ENCODE measurements around the gene HAGH.
A peak's percentile ranks its signal among the peaks of the same experiment; 100 is the strongest.
"Not testable (repeated sequence)": the region's sequence is repeated elsewhere in the genome, so short reads cannot be mapped to it uniquely, and the experiment has no call there.

The HAGH gene

GRCh38 chr16:1826691-1827573 is at the start of gene HAGH, which contains the start of gene FAHD1:
HAGH (minus strand) TSS chr16:1826825; CDS start chr16:1826787, 38 bp downstream.
FAHD1 (plus strand) TSS chr16:1827206; CDS start chr16:1827239, 33 bp downstream.
- peak; percentile 82 to 83 for DNase-seq (ENCODE audit: low read depth in 2 of 2)

DNA sequence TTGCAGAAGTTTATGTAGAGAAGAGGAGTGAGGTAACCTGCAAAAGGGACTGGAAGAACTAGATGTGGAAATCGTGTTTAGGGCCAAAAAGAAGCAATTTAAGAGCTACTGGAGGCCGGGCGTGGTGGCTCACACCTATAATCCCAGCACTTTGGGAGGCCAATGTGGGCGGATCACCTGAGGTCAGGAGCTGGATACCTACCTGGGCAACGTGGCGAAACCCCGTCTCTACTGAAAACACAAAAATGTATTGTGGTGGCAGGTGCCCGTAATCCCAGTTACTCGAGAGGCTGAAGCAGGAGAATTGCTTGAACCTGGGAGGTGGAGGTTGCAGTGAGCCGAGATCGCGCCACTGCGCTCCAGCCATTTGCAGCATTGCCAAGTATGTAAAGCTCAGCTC is 49.4 kb upstream of the HAGH start:
- not testable (repeated sequence) for DNase-seq (ENCODE audit: low read depth in 2 of 2)

GRCh38 chr16:1874854-1875253 is 48.2 kb upstream of the HAGH start:
- DNase-seq (ENCODE audit: low read depth in 2 of 2), result no peak

- DNase-seq (ENCODE audit: low read depth in 2 of 2), result peak; percentile 25 to 27
Measured at GRCh38 chr16:1871974-1872635, 45.5 kb upstream of the HAGH start, which contains the start of gene MEIOB. MEIOB (minus strand) TSS chr16:1872164; CDS start chr16:1868175, 3,989 bp downstream.

- no peak for DNase-seq (ENCODE audit: low read depth in 2 of 2)
Measured at GRCh38 chr16:1870365-1871082, 43.9 kb upstream of the HAGH start.

GRCh38 chr16:1865902-1866690 is 39.5 kb upstream of the HAGH start:
- no peak for DNase-seq (ENCODE audit: low read depth in 2 of 2)

GRCh38 chr16:1863681-1864460 is 37.2 kb upstream of the HAGH start:
- no peak for DNase-seq (ENCODE audit: low read depth in 2 of 2)

DNA sequence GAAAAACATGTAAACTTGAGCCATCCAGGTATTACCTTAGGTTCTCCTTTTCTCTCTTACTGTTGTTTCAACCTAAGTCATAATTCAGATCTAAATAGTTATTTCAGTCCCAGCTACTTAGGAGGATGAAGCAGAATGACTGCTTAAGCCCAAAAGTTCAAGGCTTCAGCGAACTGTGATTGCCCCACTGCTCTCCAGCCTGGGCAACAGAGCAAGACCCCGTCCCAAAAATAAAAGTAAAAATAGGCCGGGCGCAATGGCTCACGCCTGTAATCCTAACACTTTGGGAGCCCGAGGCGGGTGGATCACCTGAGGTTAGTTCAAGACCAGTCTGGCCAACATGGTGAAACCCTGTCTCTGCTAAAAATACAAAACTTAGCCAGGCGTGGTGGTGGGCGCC is 35.8 kb upstream of the HAGH start:
- DNase-seq (ENCODE audit: low read depth in 2 of 2), result no peak

- DNase-seq (ENCODE audit: low read depth in 2 of 2), result no peak
Measured at GRCh38 chr16:1861730-1862129, 35.1 kb upstream of the HAGH start.

GRCh38 chr16:1859650-1860049 is 33.0 kb upstream of the HAGH start:
- DNase-seq (ENCODE audit: low read depth in 2 of 2), result no peak

- no peak for DNase-seq (ENCODE audit: low read depth in 2 of 2)
Measured at GRCh38 chr16:1858189-1858865, 31.7 kb upstream of the HAGH start.

DNA sequence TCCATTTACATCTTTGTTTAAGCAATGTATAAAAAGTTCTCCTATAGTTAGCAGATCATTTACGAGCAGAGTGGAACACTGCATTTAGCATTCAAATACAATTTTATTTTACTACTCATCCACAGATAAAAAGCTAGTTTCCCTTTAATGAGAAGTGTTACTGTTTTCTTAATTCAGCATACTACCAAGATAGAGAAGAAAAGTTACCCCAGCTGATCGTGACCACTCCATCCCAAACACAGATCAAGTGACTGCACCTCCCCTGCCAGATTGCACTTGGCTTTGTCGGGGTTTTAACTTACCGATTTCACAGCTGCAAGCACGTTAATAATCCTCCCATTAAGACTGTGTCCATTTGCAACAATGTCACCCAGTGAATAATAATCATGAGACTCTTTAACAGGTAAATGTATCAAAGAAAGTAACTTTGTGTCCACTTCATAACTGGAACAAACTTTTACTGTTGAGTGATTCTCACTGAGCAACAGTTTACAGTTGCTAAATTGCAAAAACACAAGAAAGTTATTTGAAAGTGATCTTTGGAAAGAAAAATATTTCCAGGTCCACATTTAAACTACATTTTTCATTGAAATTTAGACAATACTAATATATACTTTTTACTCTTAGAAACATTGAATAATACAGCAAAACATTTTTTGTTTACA is 30.9 kb upstream of the HAGH start:
- DNase-seq (ENCODE audit: low read depth in 2 of 2), result no peak

GRCh38 chr16:1851793-1852192 is 25.2 kb upstream of the HAGH start:
- no peak for DNase-seq (ENCODE audit: low read depth in 2 of 2)

DNA sequence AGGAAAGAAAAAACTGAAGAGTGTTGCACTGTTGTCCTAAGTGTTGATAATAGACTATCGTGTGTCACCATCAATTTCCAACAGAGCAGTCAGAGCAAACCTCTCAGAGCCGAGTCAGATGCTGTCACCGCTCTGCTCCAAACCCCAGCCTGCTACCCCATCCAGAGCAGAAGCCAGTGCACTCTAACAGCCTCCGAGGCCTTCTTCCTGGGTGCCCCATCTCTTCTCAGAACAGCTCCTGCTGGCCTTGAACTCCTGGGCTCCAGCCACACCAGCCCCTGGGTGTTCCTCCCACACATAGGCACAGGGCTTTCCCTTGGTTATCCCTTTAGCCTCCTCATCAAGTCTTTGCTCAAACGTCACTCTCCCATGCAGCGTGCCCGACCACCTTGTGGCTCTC is 24.4 kb upstream of the HAGH start:
- DNase-seq (ENCODE audit: low read depth in 2 of 2), result no peak

DNA sequence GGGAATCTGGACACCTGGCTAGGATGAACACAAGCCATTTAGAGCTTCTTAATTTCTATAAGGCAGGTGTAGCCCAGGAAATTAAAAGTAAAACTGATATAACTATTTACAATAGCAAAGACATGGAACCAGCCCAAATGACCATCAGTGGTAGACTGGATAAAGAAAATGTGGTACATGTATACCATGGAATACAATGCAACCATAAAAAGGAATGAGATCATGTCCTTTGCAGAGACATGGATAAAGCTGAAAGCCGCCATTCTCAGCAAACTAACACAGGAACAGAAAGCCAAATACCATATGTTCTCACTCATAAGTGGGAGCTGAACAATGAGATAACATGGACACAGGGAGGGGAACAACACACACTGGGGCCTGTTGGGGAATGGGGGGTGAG is 19.8 kb upstream of the HAGH start:
- no peak for DNase-seq (ENCODE audit: low read depth in 2 of 2)

- no peak for DNase-seq (ENCODE audit: low read depth in 2 of 2)
Measured at GRCh38 chr16:1845985-1846384, 19.4 kb upstream of the HAGH start.

DNA sequence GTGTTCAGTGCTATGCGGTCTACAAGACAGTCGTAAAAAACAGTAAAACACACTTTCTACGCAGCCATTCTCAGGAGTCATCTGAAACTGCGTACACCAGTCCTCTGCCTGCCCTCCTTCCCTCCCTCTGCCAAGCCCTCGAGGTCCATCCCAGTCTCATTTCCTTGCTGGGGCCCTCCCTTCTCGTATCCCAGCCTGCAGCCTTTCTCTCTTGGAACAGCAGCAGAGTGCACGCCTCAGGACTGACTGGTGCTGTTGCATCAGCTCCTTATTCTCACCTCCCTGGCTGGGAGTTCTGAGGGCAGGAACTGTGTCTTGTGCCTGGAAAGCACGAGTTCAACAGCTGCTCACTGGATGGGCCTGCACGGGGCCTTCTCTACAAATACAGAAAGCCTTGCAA is 12.9 kb upstream of the HAGH start:
- no peak for DNase-seq (ENCODE audit: low read depth in 2 of 2)

DNA sequence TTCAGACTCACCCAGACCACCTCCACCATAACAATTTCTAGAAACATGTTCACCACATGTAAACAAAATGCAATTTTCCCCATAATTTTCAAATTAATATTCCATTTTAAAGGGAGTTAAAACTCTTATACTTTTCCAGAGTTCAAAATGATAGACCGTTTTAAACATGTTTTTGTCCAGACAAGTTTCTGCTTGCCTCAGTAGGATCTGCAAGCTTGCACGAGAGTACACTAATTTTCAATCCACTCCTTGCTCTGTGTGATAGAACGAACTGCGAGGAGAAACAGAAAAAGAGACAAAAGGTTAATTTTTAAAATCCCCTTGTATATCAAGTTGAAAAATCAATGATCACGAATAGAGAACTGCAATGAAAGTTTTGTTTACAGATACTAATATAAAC is 7.5 kb upstream of the HAGH start:
- DNase-seq (ENCODE audit: low read depth in 2 of 2), result no peak

DNA sequence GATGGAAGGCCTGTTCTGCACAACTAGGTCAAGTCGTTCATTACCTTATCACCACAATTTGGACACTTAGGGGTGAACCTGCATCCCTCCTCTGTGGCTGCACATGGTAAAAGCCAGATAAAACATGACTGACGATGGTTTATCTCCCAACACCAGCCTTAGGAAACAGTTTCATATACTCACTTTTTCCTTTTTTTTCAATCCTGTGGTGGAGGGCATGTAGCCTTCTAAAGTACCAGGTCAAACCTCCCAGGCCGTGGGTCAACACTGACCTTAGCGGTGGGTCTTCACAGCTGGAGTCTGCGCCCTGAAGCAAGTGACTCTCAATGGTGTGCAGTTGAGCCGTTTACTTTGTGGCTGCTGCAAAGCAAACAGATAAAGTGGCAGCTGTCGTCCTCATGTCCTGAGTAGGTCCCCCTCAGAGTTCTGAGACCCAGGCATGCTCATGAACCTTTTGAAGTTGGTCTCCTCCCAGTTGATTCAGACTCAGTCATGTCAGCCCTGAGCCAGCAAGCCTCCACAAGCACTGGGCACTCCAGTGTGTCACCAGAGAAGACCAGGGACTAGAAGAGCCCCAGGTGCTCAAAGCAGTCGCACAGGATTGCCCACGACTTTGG is 6.3 kb upstream of the HAGH start:
- no peak for DNase-seq (ENCODE audit: low read depth in 2 of 2)

All from stimulated activated CD4-positive, alpha-beta T cell treated with anti-CD3 and anti-CD28 coated beads, Interleukin-15, amount 100 ng/mL, for 48 hours (primary cell).